Superior temporal gyrus (tissue), 1 donor: ENCODE data around the gene CYP4F22.
"Not testable (repeated sequence)": the region's sequence is repeated elsewhere in the genome, so short reads cannot be mapped to it uniquely, and the experiment has no call there.

ENCODE experiments used
- DNase-seq: peaks from one replicate; pipeline ENCODE4 v3.0.0-alpha.2; 2016; ENCODE audit errors: extremely low spot score

CYP4F22 gene

DNA sequence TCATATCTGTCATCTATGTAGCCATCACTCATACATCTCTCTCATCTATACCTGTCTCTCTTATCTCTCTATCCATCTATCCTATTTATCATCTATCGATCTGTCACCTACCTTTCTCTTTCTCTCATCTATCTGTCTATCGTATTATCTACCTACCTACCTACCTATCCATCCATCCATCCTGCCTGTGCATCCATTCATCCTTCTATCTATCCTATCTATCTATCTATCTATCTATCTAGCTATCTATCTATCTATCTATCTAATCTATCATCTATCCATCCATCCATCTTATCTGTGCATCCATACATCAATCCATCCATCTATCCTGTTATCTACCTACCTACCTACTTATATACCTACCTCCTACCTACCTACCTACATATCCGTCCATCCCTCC, 62.1 kb downstream of the CYP4F22 start:
- DNase-seq = no peak

GRCh38 chr19:15575406-15575805, 67.1 kb downstream of the CYP4F22 start:
- DNase-seq = no peak

DNA sequence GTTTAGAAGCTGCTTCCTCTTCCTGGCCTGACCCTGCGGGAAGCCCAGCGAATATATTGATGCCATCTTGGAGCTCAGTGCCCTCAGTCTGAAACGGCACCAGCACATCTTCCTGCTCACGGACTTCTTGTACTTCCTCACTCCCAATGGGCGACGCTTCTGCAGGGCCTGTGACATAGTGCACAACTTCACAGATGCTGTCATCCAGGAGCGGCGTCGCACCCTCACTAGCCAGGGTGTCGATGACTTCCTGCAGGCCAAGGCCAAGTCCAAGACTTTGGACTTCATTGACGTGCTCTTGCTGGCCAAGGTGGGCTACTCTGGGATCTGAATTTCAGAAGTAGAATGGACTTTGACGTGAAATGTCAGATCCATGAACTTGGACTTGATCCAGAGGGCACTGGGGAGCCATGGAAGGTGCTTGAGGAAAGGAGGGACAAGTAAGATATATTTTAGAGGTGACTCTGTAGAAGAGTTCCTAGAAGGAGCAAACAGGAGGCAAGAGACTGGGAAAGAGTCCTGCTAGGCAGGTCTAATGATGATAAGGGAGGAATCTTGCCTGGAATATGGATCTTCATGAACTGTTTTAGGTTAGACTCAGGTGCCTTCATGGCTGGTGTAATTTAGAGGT, 68.3 kb downstream of the CYP4F22 start:
- no peak for DNase-seq

- no peak for DNase-seq
These were observed 69.0 kb downstream of the CYP4F22 start for GRCh38 chr19:15577184-15577771.

DNA sequence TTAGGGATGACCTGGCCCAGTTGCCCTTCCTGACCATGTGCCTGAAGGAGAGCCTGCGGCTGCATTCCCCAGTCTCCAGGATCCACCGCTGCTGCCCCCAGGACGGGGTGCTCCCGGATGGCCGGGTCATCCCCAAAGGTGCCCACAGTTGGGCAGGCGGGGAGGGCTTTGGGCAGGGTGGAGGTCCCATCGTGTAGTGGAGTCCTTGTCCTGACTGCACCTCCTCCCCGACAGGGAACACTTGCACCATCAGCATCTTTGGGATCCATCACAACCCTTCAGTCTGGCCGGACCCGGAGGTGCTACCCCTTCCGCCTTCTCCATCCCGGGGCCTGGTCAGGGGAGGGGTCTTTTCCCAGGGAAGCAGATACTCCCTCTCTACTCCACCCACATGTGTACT, 75.0 kb downstream of the CYP4F22 start:
- DNase-seq = no peak

- no peak for DNase-seq
These were observed 75.8 kb downstream of the CYP4F22 start for GRCh38 chr19:15584095-15584494.

GRCh38 chr19:15584541-15585115, 76.3 kb downstream of the CYP4F22 start:
- peak; percentile 73 for DNase-seq

GRCh38 chr19:15587663-15588062, 79.3 kb downstream of the CYP4F22 start:
- DNase-seq = no peak

DNA sequence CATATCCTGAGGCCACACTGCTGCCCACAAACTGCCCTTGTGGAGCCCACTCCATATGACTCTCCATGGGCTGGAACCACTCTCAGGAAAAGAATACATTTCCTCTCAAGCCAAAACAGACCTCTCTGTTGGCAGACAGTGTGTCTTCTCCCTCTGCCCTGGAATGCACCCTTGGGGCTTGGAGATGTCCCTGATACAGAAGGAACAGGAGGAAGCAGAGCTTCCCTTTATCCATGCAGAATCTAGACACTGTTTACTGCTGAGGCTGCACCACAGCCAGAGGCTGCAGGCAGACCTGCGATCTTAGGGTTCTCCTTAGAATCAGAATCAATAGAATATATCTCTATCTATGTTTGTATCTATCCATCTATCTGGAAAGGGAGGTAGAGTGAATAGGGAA, 79.9 kb downstream of the CYP4F22 start:
- no peak for DNase-seq

GRCh38 chr19:15589760-15590451, 81.6 kb downstream of the CYP4F22 start:
- DNase-seq = no peak

DNA sequence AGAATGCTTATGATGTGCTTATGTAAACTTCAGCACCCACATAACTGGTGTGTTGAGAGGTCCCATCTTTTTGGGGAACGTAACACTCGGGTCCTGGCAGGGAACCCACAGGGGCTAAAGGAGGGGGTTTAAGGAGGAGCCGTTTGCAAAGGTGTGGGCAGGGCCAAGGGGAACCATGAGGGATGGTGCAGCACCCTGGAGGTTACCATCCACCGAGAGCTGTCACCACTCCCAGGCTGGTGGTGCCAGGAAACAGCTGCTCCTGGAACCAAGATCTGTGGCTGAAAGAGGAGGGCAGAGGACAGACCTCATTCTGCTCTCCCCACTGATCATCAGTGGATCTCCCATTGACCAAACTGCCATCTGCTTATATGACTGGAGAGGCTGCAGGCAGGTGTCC, 83.5 kb downstream of the CYP4F22 start:
- no peak for DNase-seq

- DNase-seq = not testable (repeated sequence)
These were observed 84.2 kb downstream of the CYP4F22 start for GRCh38 chr19:15592506-15592905.

DNA sequence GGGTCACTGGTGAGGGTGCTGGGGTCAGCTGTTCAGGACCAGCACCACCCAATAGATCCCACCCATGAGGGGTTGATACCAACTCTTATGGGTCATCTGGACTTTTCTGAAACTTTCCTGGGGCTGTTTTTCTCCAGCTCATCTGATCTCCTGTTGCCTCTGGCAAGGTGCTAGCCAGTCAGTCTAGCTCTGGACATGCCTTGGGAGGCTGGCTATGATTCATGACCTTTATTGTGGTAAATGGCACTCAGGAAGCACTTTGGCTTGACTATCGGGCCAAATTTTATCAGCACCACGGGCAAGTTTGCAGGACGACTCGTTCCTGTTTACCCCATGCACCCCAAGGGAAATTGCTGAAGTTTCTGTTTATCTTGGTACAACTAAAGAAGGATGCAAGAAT, 85.4 kb downstream of the CYP4F22 start:
- not testable (repeated sequence) for DNase-seq

DNA sequence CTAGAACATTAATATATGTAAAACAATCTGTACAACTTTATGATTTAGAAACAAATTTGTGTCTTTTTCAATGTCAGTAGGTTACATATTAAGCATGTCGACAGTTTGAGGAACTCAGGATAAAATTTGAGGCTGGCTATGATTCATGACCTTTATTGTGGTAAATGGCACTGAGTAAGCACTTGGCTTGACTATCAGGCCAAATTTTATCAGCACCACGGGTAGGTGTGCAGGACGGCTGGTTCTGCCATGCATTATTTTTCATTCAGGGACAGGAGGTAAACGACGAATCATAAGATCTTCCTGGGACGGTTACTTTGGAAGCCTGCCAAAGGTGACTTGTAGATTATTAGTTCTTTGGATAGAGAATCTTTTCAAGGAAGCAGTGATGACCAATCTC, 86.7 kb downstream of the CYP4F22 start:
- no peak for DNase-seq
